Activated CD4-positive, alpha-beta T cell treated with anti-CD3 and anti-CD28 coated beads, Interleukin-10, Interleukin-2, amounts not matched to agents 100 ng/mL and 50 ng/mL, durations not matched to agents 16 hours and 8 hours (primary cell): ENCODE data around the gene CHURC1.

ENCODE experiments used
- DNase-seq: peaks from one replicate; pipeline ENCODE4 v3.0.0-alpha.2; 2020

CHURC1 gene

GRCh38 chr14:64940336-64940910, 26.2 kb downstream of the CHURC1 start:
- no peak for DNase-seq

- no peak for DNase-seq
These were observed 28.4 kb downstream of the CHURC1 start, which contains the start of gene GPX2 for GRCh38 chr14:64942531-64943111. Gene GPX2, minus strand, starts transcription at chr14:64942745. Its CDS starts 19 bp downstream, at chr14:64942726.

- no peak for DNase-seq
These were observed 29.3 kb downstream of the CHURC1 start for GRCh38 chr14:64943556-64943955.

GRCh38 chr14:64944041-64944440, 29.8 kb downstream of the CHURC1 start:
- DNase-seq, result no peak

- no peak for DNase-seq
These were observed 30.6 kb downstream of the CHURC1 start for GRCh38 chr14:64944861-64945260.

GRCh38 chr14:64945431-64946178, 31.4 kb downstream of the CHURC1 start:
- no peak for DNase-seq

GRCh38 chr14:64946310-64947045, 32.2 kb downstream of the CHURC1 start:
- DNase-seq, result no peak

- DNase-seq, result no peak
These were observed 33.7 kb downstream of the CHURC1 start for GRCh38 chr14:64947710-64948611.

- DNase-seq, result no peak
These were observed 34.5 kb downstream of the CHURC1 start for GRCh38 chr14:64948612-64949210.

- no peak for DNase-seq
These were observed 36.6 kb downstream of the CHURC1 start for GRCh38 chr14:64950889-64951288.

GRCh38 chr14:64951291-64951690, 37.0 kb downstream of the CHURC1 start:
- no peak for DNase-seq

GRCh38 chr14:64951724-64952123, 37.5 kb downstream of the CHURC1 start:
- no peak for DNase-seq

- peak; percentile 11 for DNase-seq
These were observed 38.5 kb downstream of the CHURC1 start for GRCh38 chr14:64952598-64953309.

GRCh38 chr14:64953310-64953654, 39.0 kb downstream of the CHURC1 start:
- no peak for DNase-seq

GRCh38 chr14:64953661-64954060, 39.4 kb downstream of the CHURC1 start:
- no peak for DNase-seq

- no peak for DNase-seq
These were observed 40.4 kb downstream of the CHURC1 start for GRCh38 chr14:64954491-64955240.

- DNase-seq, result no peak
These were observed 41.0 kb downstream of the CHURC1 start for GRCh38 chr14:64955297-64955696.

- no peak for DNase-seq
These were observed 42.6 kb downstream of the CHURC1 start for GRCh38 chr14:64956697-64957406.

GRCh38 chr14:64958201-64958600, 43.9 kb downstream of the CHURC1 start:
- DNase-seq, result no peak

- DNase-seq, result no peak
These were observed 44.5 kb downstream of the CHURC1 start for GRCh38 chr14:64958743-64959142.
